A549 (cell line): ENCODE data around the gene HEXIM1. TPM values are rescaled to one million over a fixed set of nuclear protein-coding genes. Genes with fewer than 3 reads are reported as not detected.

Experiments used
- ATAC-seq, 2 experiments: fragments of 200-7000 bp in 1 of 2; fragments of >200 bp in 1 of 2; cut with Nextera tagmentation in 1 of 2; cut with Tn5 transposase in 1 of 2; 3 replicates each; pipeline versions ENCODE4 v1.8.0 to v1.9.1; 2018 to 2020; ENCODE audit warnings: mild to moderate bottlenecking in 1 of 2, moderate library complexity in 1 of 2
- CTCF ChIA-PET: fragments of 300-600 bp; sonication (Branson Sonifier 250); formaldehyde crosslinking; extraction: SDS; loops from one replicate; lab custom pipeline; 2021; ENCODE audit warnings: antibody characterized with exemption, inconsistent platforms; lab: Yijun Ruan, JAX
- POLR2A ChIA-PET: fragments of 350-600 bp; formaldehyde crosslinking; extraction: SDS; loops from one replicate; lab custom pipeline; 2021; ENCODE audit warnings: antibody characterized with exemption, inconsistent platforms; lab: Yijun Ruan, JAX
- DNase-seq, 2 experiments: peaks; one replicate each; pipeline versions ENCODE4 v3.0.0 to v3.0.0-alpha.2; 2011 to 2016; ENCODE audit warnings: low read depth in 1 of 2, low spot score in 1 of 2
- FAIRE-seq: peaks from 2 replicates; lab custom pipeline; 2011; peaks lifted over from hg19 to GRCh38; lab: Jason Lieb, UNC
- H3K27ac ChIP-seq, 2 experiments: fragments of >200 bp; sonication (Bioruptor Twin); formaldehyde crosslinking; 3 replicates each; pipeline ENCODE4 v1.5.1; 2016 to 2017
- H3K4me1 ChIP-seq: fragments of >200 bp; sonication (Bioruptor Twin); formaldehyde crosslinking; 3 replicates; pipeline ENCODE4 v1.6.1; 2016
- H3K4me2 ChIP-seq: fragments of >200 bp; sonication (Bioruptor Twin); formaldehyde crosslinking; 3 replicates; pipeline ENCODE4 v1.6.1; 2016
- H3K4me3 ChIP-seq: fragments of >200 bp; sonication (Bioruptor Twin); formaldehyde crosslinking; 3 replicates; pipeline ENCODE4 v1.5.1; 2016
- H3K9me3 ChIP-seq: fragments of >200 bp; sonication (Bioruptor Twin); formaldehyde crosslinking; 3 replicates; pipeline ENCODE4 v1.6.1; 2016
- BHLHE40 ChIP-seq: IDR thresholded peaks from 2 replicates; pipeline ENCODE4 v1.6.1; 2012; ENCODE audit warnings: low read depth, low read length, inconsistent platforms
- CBX8 ChIP-seq: fragments of 200-600 bp; sonication (generic); IDR thresholded peaks from 2 replicates; pipeline ENCODE4 v1.6.1; 2016
- CHD2 ChIP-seq: fragments of 150-350 bp; IDR thresholded peaks from 2 replicates; pipeline ENCODE4 v1.6.1; 2014; ENCODE audit warnings: low read length; ENCODE audit not compliant: partially characterized antibody
- ESRRA ChIP-seq: fragments of 150-350 bp; IDR thresholded peaks from 2 replicates; pipeline ENCODE4 v1.6.1; 2014; ENCODE audit warnings: mild to moderate bottlenecking, low read length, borderline replicate concordance
- FOSB ChIP-seq: fragments of 250-450 bp; sonication (Bioruptor Pico); IDR thresholded peaks from 2 replicates; pipeline ENCODE4 v1.5.0; 2020; ENCODE audit warnings: mild to moderate bottlenecking, moderate library complexity
- FOSL2 ChIP-seq, 2 experiments: fragments of 450-650 bp in 1 of 2; fragments of >200 bp in 1 of 2; sonication (Bioruptor Twin) in 1 of 2; formaldehyde crosslinking; IDR thresholded peaks; 2 replicates each; pipeline versions ENCODE4 v1.5.0 to v1.6.1; 2016 to 2020; ENCODE audit warnings: mild to moderate bottlenecking in 1 of 2, moderate library complexity in 1 of 2
- GATA3 ChIP-seq: IDR thresholded peaks from 2 replicates; pipeline ENCODE4 v1.6.1; 2012; ENCODE audit warnings: borderline replicate concordance
- HOXA7 ChIP-seq: fragments of 250-450 bp; sonication (Bioruptor Pico); IDR thresholded peaks from 2 replicates; pipeline ENCODE4 v1.5.0; 2020; ENCODE audit warnings: mild to moderate bottlenecking, moderate library complexity
- HOXB13 ChIP-seq: fragments of 250-450 bp; sonication (Bioruptor Pico); IDR thresholded peaks from 2 replicates; pipeline ENCODE4 v1.5.0; 2020; ENCODE audit warnings: low read depth, mild to moderate bottlenecking, moderate library complexity
- JUN ChIP-seq, 2 experiments: fragments of >200 bp; sonication (Bioruptor Twin); formaldehyde crosslinking; IDR thresholded peaks; 2 replicates in 1 of 2; 3 replicates in 1 of 2; pipeline ENCODE4 v1.6.1; 2016 to 2017
- KDM1A ChIP-seq: fragments of 200-600 bp; sonication (generic); IDR thresholded peaks from 2 replicates; pipeline ENCODE4 v1.6.1; 2016; ENCODE audit warnings: low read depth, mild to moderate bottlenecking
- MAFK ChIP-seq: fragments of 450-650 bp; IDR thresholded peaks from 2 replicates; pipeline ENCODE4 v1.6.1; 2014; ENCODE audit not compliant: partially characterized antibody
- MYC ChIP-seq: IDR thresholded peaks from 2 replicates; pipeline ENCODE4 v1.6.1; 2012; ENCODE audit warnings: mild to moderate bottlenecking, inconsistent platforms, low read length, improper control_type of control experiment, borderline replicate concordance
- NFE2L2 ChIP-seq: fragments of 150-350 bp; conservative IDR thresholded peaks from 2 replicates; pipeline ENCODE4 v1.6.1; 2014; ENCODE audit warnings: low read length
- NPAS2 ChIP-seq: fragments of 250-450 bp; sonication (Bioruptor Pico); IDR thresholded peaks from 2 replicates; pipeline ENCODE4 v1.8.0; 2022; ENCODE audit warnings: mild to moderate bottlenecking, moderate library complexity, borderline replicate concordance
- PHF8 ChIP-seq: fragments of 200-600 bp; sonication (generic); IDR thresholded peaks from 2 replicates; pipeline ENCODE4 v1.6.1; 2016; ENCODE audit warnings: low read depth, mild to moderate bottlenecking, antibody characterized with exemption, moderate library complexity, borderline replicate concordance
- POLR2A ChIP-seq: IDR thresholded peaks from 2 replicates; pipeline ENCODE4 v1.6.1; 2012; ENCODE audit warnings: mild to moderate bottlenecking, low read length
- RAD21 ChIP-seq, 2 experiments: fragments of >200 bp in 1 of 2; sonication (Bioruptor Twin) in 1 of 2; formaldehyde crosslinking in 1 of 2; IDR thresholded peaks in 1 of 2; conservative IDR thresholded peaks in 1 of 2; 2 replicates in 1 of 2; 3 replicates in 1 of 2; pipeline ENCODE4 v1.6.1; 2012 to 2018; ENCODE audit warnings: inconsistent platforms in 1 of 2
- RFX5 ChIP-seq: fragments of 450-650 bp; IDR thresholded peaks from 2 replicates; pipeline ENCODE4 v1.7.1; 2014; ENCODE audit warnings: antibody characterized with exemption, mild to moderate bottlenecking, moderate library complexity
- RNF2 ChIP-seq: fragments of 200-600 bp; sonication (generic); IDR thresholded peaks from 2 replicates; pipeline ENCODE4 v1.6.1; 2016; ENCODE audit warnings: low read depth, mild to moderate bottlenecking, antibody characterized with exemption, moderate library complexity, borderline replicate concordance
- SMC3 ChIP-seq: fragments of >200 bp; sonication (Bioruptor Twin); formaldehyde crosslinking; IDR thresholded peaks from 3 replicates; pipeline ENCODE4 v1.6.1; 2018; ENCODE audit warnings: inconsistent platforms
- SREBF2 ChIP-seq: fragments of 450-650 bp; IDR thresholded peaks from 2 replicates; pipeline ENCODE4 v1.6.1; 2014; ENCODE audit warnings: mild to moderate bottlenecking, moderate library complexity
- TFCP2L1 ChIP-seq: fragments of 250-450 bp; sonication (Bioruptor Pico); IDR thresholded peaks from 2 replicates; pipeline ENCODE4 v1.5.0; 2021; ENCODE audit warnings: mild to moderate bottlenecking
- TP53 ChIP-seq: fragments of 250-450 bp; sonication (Bioruptor Pico); IDR thresholded peaks from 2 replicates; pipeline ENCODE4 v1.5.0; 2021; ENCODE audit warnings: mild to moderate bottlenecking, moderate library complexity
- ZFP36 ChIP-seq: fragments of 450-650 bp; IDR thresholded peaks from 2 replicates; pipeline ENCODE4 v1.6.1; 2014; ENCODE audit warnings: borderline replicate concordance; ENCODE audit not compliant: partially characterized antibody
- WGBS: methylation state at CpG from one replicate; pipeline ENCODE4 v1.1.6; 2017; ENCODE audit errors: missing lambda C conversion rate; 5-methylcytosine and 5-hydroxymethylcytosine counted together
- polyA plus RNA-seq, 4 experiments: library from polyadenylated mRNA; depleted of rRNA in 3 of 4; stranded (reverse); fragments of >200 nt; fragmentation: RNase III in 1 of 4; extraction: RNeasy Plus Mini Kit Qiagen cat#74134 plus additional on column Dnase treatment in 1 of 4; gene quantifications; 2 replicates in 3 of 4; 3 replicates in 1 of 4; pipeline ENCODE4 v1.2.3, GENCODE V29; 2011 to 2017
- TF ChIP-seq, protein P1 (sequence below): fragments of >200 bp; sonication (Bioruptor Twin); formaldehyde crosslinking; IDR thresholded peaks from 3 replicates; pipeline ENCODE4 v1.5.1; 2016
- TF ChIP-seq, protein P2 (sequence below): IDR thresholded peaks from 2 replicates; pipeline ENCODE4 v1.6.1; 2012
- TF ChIP-seq, protein P3 (sequence below): fragments of >200 bp; sonication (Bioruptor Twin); formaldehyde crosslinking; IDR thresholded peaks from 3 replicates; pipeline ENCODE4 v1.6.1; 2016
- TF ChIP-seq, protein P4 (sequence below): IDR thresholded peaks from 2 replicates; pipeline ENCODE4 v1.6.1; 2012; ENCODE audit warnings: low read depth, borderline replicate concordance
- TF ChIP-seq, protein P5 (sequence below): fragments of 150-350 bp; IDR thresholded peaks from 2 replicates; pipeline ENCODE4 v1.6.1; 2014; ENCODE audit warnings: low read depth, mild to moderate bottlenecking, low read length
- TF ChIP-seq, protein P6 (sequence below): fragments of >200 bp; sonication (Bioruptor Twin); formaldehyde crosslinking; IDR thresholded peaks from 2 replicates; pipeline ENCODE4 v1.6.1; 2016
- TF ChIP-seq, protein P7 (sequence below): fragments of 450-650 bp; IDR thresholded peaks from 2 replicates; pipeline ENCODE4 v1.6.1; 2014; ENCODE audit warnings: antibody characterized with exemption

The HEXIM1 gene
- polyA plus RNA-seq, 2 of the 4 experiments (the other 2 are of a cell fraction) = 54.0 to 143 TPM

DNA sequence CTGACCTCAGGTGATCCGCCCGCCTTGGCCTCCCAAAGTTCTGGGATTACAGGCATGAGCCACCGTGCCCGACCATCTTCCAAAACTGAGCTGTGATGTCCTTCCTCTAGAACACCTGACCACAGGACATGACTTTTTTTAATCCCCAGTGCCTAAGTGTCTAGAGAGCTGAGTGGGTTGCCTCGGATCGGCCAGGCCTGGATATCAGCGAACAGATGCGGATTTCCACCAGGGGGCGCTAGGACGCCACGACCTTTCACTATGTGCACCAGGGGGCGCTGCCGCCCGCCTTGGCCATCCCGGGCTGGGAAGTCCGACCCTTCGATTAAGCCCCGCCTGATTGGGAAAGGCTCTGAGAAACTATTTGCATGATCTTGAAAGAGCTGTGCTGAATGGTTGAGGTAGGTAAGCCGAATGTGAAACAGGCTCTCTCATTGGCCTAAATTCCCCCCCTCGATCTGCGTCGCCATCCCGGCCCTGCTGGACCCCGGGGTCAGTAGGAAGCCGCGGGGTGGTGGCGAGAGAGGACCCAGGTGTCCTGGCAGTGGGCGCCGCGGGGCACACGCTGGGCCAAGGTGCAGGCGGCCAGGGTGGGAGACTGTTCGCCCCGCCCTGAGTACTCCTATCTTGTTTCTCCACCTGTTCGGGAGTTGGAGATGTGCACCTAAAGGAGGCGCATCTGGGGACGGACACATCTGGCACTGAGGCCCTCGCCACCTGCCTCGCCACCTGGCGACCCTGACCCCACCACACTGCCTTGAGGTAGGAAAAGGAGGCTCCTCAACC, 12.9 kb upstream of the HEXIM1 start, which contains the start of gene ACBD4:
TSS of gene ACBD4 (plus strand) at position 496 of the 786 bp plus-strand sequence. CDS start 458 bp downstream, outside the sequence.
- peak; percentile 59 to 78 for ATAC-seq
- Histone ChIP-seq H3K4me2 (peak within 1 kb of the TSS; percentile 92), H3K27ac (peak within 1 kb of the TSS; percentile 82 to 93), H3K9me3 (no peaks in the 10 kb centered on the region), H3K4me1 (peaks cover 33% of the 10 kb centered on the region), H3K4me3 (peak within 1 kb of the TSS; percentile 55)
- POLR2A ChIA-PET = interaction anchor here (0.6 to 3.6 kb wide), 13 partner anchors 12 to 261 kb away, joined by 3 to 117 read pairs (median 4); partner anchors contain the start of genes HEXIM1, HEXIM2 and NMT1
- WGBS = 6% methylated on average over 37 of the region's 40 CpGs
- peak; percentile 99 to 100 for DNase-seq
- FAIRE-seq = peak; percentile 99
- CTCF ChIA-PET = interaction anchor here (0.6 to 20.1 kb wide), 105 partner anchors 10 to 719 kb away, joined by 3 to 742 read pairs (median 5); partner anchors contain the start of genes C1QL1, DCAKD, GJC1 and HEXIM1
- TF ChIP-seq HOXB13 (CRISPR knock-in tag) (no peak), CHD2 (no peak), GATA3 (no peak), POLR2A (peak; percentile 77), KDM1A (0 out of 2 replicates have a peak, but pooled peaks have one; percentile 9), RAD21 (conservative IDR thresholded peaks at IDR 0.05 in 1 of 2, IDR thresholded peaks at IDR 0.05 in 1 of 2) (peak; percentile 99 to 100), FOSL2 (IDR thresholded peaks at IDR 0.05) (no peak), FOSL2 (CRISPR knock-in tag; IDR thresholded peaks at IDR 0.05) (0 out of 2 replicates have a peak, but pooled peaks have one; percentile 8), ZFP36 (no peak), NPAS2 (CRISPR knock-in tag) (no peak), HOXA7 (no peak), JUN (IDR thresholded peaks at IDR 0.05) (peak in 1 of 2 experiments; percentile 69; a peak in 1 of 5 replicates), RFX5 (peak; percentile 79), NFE2L2 (no peak), PHF8 (peak; percentile 62; the same call in 1 of the 2 replicates), MAFK (no peak), FOSB (CRISPR knock-in tag) (no peak), BHLHE40 (no peak), TP53 (no peak), CBX8 (no peak), SREBF2 (peak; percentile 31; the same call in 1 of the 2 replicates), TFCP2L1 (CRISPR knock-in tag) (peak; percentile 27), MYC (peak; percentile 88; the same call in 1 of the 2 replicates), ESRRA (no peak), RNF2 (no peak), SMC3 (peak; percentile 100)
- TF ChIP-seq, protein P1, sequence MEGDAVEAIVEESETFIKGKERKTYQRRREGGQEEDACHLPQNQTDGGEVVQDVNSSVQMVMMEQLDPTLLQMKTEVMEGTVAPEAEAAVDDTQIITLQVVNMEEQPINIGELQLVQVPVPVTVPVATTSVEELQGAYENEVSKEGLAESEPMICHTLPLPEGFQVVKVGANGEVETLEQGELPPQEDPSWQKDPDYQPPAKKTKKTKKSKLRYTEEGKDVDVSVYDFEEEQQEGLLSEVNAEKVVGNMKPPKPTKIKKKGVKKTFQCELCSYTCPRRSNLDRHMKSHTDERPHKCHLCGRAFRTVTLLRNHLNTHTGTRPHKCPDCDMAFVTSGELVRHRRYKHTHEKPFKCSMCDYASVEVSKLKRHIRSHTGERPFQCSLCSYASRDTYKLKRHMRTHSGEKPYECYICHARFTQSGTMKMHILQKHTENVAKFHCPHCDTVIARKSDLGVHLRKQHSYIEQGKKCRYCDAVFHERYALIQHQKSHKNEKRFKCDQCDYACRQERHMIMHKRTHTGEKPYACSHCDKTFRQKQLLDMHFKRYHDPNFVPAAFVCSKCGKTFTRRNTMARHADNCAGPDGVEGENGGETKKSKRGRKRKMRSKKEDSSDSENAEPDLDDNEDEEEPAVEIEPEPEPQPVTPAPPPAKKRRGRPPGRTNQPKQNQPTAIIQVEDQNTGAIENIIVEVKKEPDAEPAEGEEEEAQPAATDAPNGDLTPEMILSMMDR = peak; percentile 100
- TF ChIP-seq, protein P2, sequence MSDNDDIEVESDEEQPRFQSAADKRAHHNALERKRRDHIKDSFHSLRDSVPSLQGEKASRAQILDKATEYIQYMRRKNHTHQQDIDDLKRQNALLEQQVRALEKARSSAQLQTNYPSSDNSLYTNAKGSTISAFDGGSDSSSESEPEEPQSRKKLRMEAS = peak; percentile 85
- TF ChIP-seq, protein P3, sequence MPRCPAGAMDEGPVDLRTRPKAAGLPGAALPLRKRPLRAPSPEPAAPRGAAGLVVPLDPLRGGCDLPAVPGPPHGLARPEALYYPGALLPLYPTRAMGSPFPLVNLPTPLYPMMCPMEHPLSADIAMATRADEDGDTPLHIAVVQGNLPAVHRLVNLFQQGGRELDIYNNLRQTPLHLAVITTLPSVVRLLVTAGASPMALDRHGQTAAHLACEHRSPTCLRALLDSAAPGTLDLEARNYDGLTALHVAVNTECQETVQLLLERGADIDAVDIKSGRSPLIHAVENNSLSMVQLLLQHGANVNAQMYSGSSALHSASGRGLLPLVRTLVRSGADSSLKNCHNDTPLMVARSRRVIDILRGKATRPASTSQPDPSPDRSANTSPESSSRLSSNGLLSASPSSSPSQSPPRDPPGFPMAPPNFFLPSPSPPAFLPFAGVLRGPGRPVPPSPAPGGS = peak; percentile 64; the same call in 1 of the 3 replicates
- TF ChIP-seq, protein P4, sequence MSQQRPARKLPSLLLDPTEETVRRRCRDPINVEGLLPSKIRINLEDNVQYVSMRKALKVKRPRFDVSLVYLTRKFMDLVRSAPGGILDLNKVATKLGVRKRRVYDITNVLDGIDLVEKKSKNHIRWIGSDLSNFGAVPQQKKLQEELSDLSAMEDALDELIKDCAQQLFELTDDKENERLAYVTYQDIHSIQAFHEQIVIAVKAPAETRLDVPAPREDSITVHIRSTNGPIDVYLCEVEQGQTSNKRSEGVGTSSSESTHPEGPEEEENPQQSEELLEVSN = peak; percentile 92
- TF ChIP-seq, protein P5, sequence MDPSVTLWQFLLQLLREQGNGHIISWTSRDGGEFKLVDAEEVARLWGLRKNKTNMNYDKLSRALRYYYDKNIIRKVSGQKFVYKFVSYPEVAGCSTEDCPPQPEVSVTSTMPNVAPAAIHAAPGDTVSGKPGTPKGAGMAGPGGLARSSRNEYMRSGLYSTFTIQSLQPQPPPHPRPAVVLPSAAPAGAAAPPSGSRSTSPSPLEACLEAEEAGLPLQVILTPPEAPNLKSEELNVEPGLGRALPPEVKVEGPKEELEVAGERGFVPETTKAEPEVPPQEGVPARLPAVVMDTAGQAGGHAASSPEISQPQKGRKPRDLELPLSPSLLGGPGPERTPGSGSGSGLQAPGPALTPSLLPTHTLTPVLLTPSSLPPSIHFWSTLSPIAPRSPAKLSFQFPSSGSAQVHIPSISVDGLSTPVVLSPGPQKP = no peak
- TF ChIP-seq, protein P6, sequence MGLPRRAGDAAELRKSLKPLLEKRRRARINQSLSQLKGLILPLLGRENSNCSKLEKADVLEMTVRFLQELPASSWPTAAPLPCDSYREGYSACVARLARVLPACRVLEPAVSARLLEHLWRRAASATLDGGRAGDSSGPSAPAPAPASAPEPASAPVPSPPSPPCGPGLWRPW = no peak
- TF ChIP-seq, protein P7, sequence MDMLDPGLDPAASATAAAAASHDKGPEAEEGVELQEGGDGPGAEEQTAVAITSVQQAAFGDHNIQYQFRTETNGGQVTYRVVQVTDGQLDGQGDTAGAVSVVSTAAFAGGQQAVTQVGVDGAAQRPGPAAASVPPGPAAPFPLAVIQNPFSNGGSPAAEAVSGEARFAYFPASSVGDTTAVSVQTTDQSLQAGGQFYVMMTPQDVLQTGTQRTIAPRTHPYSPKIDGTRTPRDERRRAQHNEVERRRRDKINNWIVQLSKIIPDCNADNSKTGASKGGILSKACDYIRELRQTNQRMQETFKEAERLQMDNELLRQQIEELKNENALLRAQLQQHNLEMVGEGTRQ = no peak
